Measurements from ENCODE around the gene GAGE10. TPM values are rescaled to one million over a fixed set of nuclear protein-coding genes. Genes with fewer than 3 reads are reported as not detected.

The GAGE10 gene, protein sequence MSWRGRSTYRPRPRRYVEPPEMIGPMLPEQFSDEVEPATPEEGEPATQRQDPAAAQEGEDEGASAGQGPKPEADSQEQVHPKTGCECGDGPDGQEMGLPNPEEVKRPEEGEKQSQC
- total RNA-seq (not detected), polyA plus RNA-seq (not detected)

GRCh38 chrX:49303346-49303745, at the start of gene GAGE10:
GAGE10 (plus strand) TSS chrX:49303646; CDS start chrX:49304860, 1,214 bp downstream.
- Mint-ChIP-seq H3K4me1 (peaks cover 0 to 2% (median 1%) of the 10 kb centered on the region in 3 donors), H3K27ac (peak within 1 kb of the TSS in 2 of 8 donors; percentile 31 to 47), H3K27me3 (peaks cover 0 to 18% of the 10 kb centered on the region in 2 donors), H3K4me3 (no peak within 1 kb of the TSS), H3K36me3 (peaks cover 0 to 2% (median 0%) of the 10 kb centered on the region in 3 donors), H3K9me3 (no peaks in the 10 kb centered on the region)
- CTCF ChIA-PET = no interaction called here
- H3K27ac ChIP-seq (ENCODE audit: low read depth, low read length) = no peak within 1 kb of the TSS
- POLR2A ChIA-PET = no interaction called here
- H3K4me3 ChIP-seq (ENCODE audit: low read length) = no peak within 1 kb of the TSS
- H3K9me3 ChIP-seq (ENCODE audit: low read length) = no peaks in the 10 kb centered on the region
- H3K27me3 ChIP-seq (ENCODE audit: insufficient read depth, low read length, poor library complexity, severe bottlenecking) = no peaks in the 10 kb centered on the region
- DNase-seq = no peak
- H3K36me3 ChIP-seq (ENCODE audit: insufficient read depth, low read length) = no peaks in the 10 kb centered on the region
- H3K4me1 ChIP-seq (ENCODE audit: insufficient read depth, low read length) = no peaks in the 10 kb centered on the region

GRCh38 chrX:49254639-49255038, 48.8 kb upstream of the GAGE10 start:
- H3K36me3 ChIP-seq (ENCODE audit: insufficient read depth, low read length) = no peaks in the 10 kb centered on the region
- Mint-ChIP-seq H3K9me3 (no peaks in the 10 kb centered on the region), H3K4me3 (no peak overlapping the region), H3K4me1 (peaks cover 21 to 39% (median 23%) of the 10 kb centered on the region in 3 donors), H3K27me3 (peaks cover 0 to 3% of the 10 kb centered on the region in 2 donors), H3K27ac (peak overlapping the region in 1 of 8 donors; percentile 86), H3K36me3 (peaks cover 0 to 13% (median 0%) of the 10 kb centered on the region in 3 donors)
- H3K4me1 ChIP-seq (ENCODE audit: insufficient read depth, low read length) = peaks cover 26% of the 10 kb centered on the region
- H3K9me3 ChIP-seq (ENCODE audit: low read length) = no peaks in the 10 kb centered on the region
- CTCF ChIA-PET = no interaction called here
- H3K27me3 ChIP-seq (ENCODE audit: insufficient read depth, low read length, poor library complexity, severe bottlenecking) = no peaks in the 10 kb centered on the region
- no peak overlapping the region for H3K4me3 ChIP-seq (ENCODE audit: low read length)
- POLR2A ChIA-PET = no interaction called here
- no peak for DNase-seq
- H3K27ac ChIP-seq (ENCODE audit: low read depth, low read length) = no peak overlapping the region

DNA sequence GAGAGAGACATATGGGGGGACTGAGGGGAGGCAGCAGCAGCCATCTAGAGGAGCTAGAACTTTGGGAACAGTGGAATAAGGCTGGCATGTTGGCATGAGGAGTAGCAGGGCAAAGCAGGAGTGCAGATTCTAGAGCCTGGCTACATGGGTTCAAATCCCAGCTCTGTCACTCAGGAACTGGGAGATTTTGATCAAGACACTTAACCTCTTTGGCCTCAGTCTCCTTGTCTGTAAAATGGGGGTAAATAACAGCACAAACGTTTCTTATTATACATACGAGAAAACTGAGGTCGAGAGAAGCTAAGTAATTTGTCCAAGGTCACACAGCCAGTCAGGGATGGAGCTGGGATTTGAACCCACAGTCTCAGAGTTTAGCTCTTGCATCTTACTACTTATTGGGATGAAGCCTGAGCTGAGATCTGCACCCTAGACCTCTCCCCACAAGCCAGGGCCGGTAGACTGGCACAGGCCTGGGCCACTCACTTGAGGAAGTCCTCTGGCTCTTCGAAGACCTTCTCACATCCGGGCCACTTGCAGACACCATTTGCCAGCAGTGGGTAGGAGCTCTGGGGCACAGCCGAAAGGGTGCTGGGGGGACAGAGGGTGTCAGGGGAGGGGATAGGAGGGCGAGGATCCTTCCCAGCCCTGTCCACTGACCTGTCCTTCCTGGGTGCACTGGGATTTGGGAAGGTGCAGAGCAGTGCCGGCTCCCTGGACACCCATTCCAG, 47.0 kb upstream of the GAGE10 start:
- no peak overlapping the region for H3K4me3 Mint-ChIP-seq
- POLR2A ChIA-PET = interaction anchor here (1.5 kb wide), 1 partner anchor 13 kb away, joined by 3 read pairs; no protein-coding TSS in a partner anchor
- H3K27ac Mint-ChIP-seq = peak overlapping the region in 3 of 8 donors; percentile 54 to 86 (median 58)
- no peak for DNase-seq
- H3K27me3 Mint-ChIP-seq = peaks cover 0 to 1% of the 10 kb centered on the region in 2 donors
- Histone ChIP-seq H3K9me3 (ENCODE audit: low read length) (no peaks in the 10 kb centered on the region), H3K4me3 (ENCODE audit: low read length) (no peak overlapping the region), H3K36me3 (ENCODE audit: insufficient read depth, low read length) (no peaks in the 10 kb centered on the region), H3K4me1 (ENCODE audit: insufficient read depth, low read length) (peaks cover 26% of the 10 kb centered on the region), H3K27me3 (ENCODE audit: insufficient read depth, low read length, poor library complexity, severe bottlenecking) (no peaks in the 10 kb centered on the region), H3K27ac (ENCODE audit: low read depth, low read length) (no peak overlapping the region)
- H3K36me3 Mint-ChIP-seq = peaks cover 0 to 3% (median 0%) of the 10 kb centered on the region in 3 donors
- CTCF ChIA-PET = interaction anchor here (1.0 to 2.3 kb wide), 2 partner anchors 13 to 101 kb away, joined by 3 to 10 read pairs; no protein-coding TSS in a partner anchor
- peaks cover 16 to 35% (median 18%) of the 10 kb centered on the region in 3 donors for H3K4me1 Mint-ChIP-seq
- no peaks in the 10 kb centered on the region for H3K9me3 Mint-ChIP-seq

DNA sequence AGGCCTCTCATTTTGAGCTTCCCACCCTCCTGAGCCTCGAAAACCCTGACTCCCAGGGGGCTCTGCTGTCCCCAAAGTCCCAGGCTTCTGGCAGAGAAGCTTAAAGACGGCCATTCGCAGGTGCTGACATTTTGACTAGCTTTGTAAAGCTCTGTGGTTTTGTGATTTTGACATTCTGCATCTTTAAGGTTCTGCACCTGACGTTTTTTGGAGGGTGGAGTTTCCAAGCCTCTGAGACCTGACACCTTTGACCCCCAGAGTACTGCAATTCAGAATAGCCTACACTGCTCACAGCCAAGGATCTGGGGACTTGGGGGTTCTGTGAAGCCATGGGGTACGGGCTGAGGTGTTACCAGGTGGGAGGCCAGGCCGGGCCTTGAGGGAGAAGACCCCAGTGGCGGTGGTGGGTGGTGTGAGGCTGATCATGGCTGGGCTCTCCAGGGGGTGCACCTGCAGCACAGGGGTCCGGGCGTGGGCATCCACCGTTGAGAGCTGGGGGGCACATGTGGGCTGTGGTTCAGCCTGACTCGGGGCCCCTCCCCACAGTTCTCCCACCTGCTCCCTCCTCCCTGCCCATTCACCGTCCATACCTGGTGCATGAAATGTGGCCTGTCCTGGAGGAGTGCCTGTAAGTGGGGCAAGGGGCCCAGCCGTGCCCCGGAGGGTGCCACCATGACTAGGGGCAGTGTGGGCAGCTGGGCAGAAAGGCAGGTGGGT, 46.2 kb upstream of the GAGE10 start:
- Mint-ChIP-seq H3K4me1 (peaks cover 16 to 37% (median 18%) of the 10 kb centered on the region in 3 donors), H3K27me3 (peaks cover 0 to 1% of the 10 kb centered on the region in 2 donors), H3K4me3 (peak overlapping the region in 2 of 7 donors; percentile 39 to 69), H3K9me3 (no peaks in the 10 kb centered on the region), H3K36me3 (peaks cover 0 to 3% (median 0%) of the 10 kb centered on the region in 3 donors), H3K27ac (peak overlapping the region in 5 of 8 donors; percentile 6 to 75 (median 68))
- Histone ChIP-seq H3K9me3 (ENCODE audit: low read length) (no peaks in the 10 kb centered on the region), H3K36me3 (ENCODE audit: insufficient read depth, low read length) (no peaks in the 10 kb centered on the region), H3K27me3 (ENCODE audit: insufficient read depth, low read length, poor library complexity, severe bottlenecking) (no peaks in the 10 kb centered on the region), H3K4me3 (ENCODE audit: low read length) (no peak overlapping the region), H3K4me1 (ENCODE audit: insufficient read depth, low read length) (peaks cover 26% of the 10 kb centered on the region), H3K27ac (ENCODE audit: low read depth, low read length) (no peak overlapping the region)
- POLR2A ChIA-PET = interaction anchor here (1.5 kb wide), 1 partner anchor 12 kb away, joined by 3 read pairs; no protein-coding TSS in a partner anchor
- CTCF ChIA-PET = interaction anchor here (1.0 to 2.3 kb wide), 2 partner anchors 12 to 101 kb away, joined by 3 to 10 read pairs; no protein-coding TSS in a partner anchor
- DNase-seq = no peak

DNA sequence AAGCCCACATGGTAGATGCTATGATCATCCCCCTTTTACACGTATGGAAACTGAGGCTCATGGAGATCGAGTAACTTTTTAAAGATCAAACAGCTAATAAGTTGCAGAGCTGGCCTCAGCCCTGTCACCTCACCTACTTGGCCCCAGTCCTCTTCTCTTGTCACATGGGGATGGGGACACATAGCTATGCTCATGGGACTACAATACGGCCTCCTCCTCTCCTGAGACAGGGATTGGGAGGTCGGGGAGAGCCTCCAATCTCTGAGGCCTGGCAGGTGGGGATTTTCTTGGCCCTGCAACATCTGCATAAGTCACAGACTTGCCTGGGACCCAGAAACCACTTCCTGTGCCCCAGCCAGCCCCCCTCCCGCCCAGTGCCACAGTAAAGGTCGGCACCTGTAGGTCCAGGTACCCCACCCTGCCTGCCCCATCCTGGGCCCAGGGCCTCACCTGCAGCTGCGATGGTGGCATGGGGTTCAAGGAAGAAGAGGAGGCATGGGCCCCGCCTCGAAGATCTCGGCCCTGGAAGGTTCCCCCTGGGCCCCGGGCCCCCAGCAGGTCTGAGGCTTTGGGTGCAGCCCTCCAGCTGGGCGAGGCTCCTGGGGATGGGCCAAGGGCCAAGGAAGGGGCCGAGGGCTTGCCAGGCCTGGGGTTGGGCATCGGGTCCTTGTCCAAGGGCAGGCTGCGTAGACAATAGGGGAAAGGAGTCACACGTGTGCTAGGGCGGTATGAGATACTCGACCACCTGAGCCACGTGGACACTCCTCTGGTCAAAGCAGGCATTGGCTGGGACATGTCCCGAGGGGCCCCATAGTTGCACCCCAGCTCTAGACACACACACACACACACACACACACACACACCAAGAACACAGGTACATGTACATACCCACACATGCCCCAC, 45.3 kb upstream of the GAGE10 start:
- H3K4me3 ChIP-seq (ENCODE audit: low read length) = no peak overlapping the region
- no peaks in the 10 kb centered on the region for H3K36me3 ChIP-seq (ENCODE audit: insufficient read depth, low read length)
- no peaks in the 10 kb centered on the region for H3K9me3 ChIP-seq (ENCODE audit: low read length)
- no peak overlapping the region for H3K27ac ChIP-seq (ENCODE audit: low read depth, low read length)
- no peaks in the 10 kb centered on the region for H3K36me3 Mint-ChIP-seq
- peak overlapping the region in 7 of 8 donors; percentile 23 to 86 (median 64) for H3K27ac Mint-ChIP-seq
- CTCF ChIA-PET = interaction anchor here (2.3 kb wide), 1 partner anchor 11 kb away, joined by 10 read pairs; no protein-coding TSS in a partner anchor
- peak overlapping the region in 6 of 7 donors; percentile 10 to 54 (median 32) for H3K4me3 Mint-ChIP-seq
- peaks cover 26% of the 10 kb centered on the region for H3K4me1 ChIP-seq (ENCODE audit: insufficient read depth, low read length)
- POLR2A ChIA-PET = interaction anchor here (1.1 to 1.5 kb wide), 2 partner anchors 11 to 15 kb away, joined by 4 to 5 read pairs; partner anchors contain the start of gene PPP1R3F
- H3K4me1 Mint-ChIP-seq = peaks cover 16 to 46% (median 18%) of the 10 kb centered on the region in 3 donors
- H3K27me3 ChIP-seq (ENCODE audit: insufficient read depth, low read length, poor library complexity, severe bottlenecking) = no peaks in the 10 kb centered on the region
- no peak for DNase-seq
- H3K27me3 Mint-ChIP-seq = peaks cover 0 to 1% of the 10 kb centered on the region in 2 donors
- H3K9me3 Mint-ChIP-seq = no peaks in the 10 kb centered on the region

DNA sequence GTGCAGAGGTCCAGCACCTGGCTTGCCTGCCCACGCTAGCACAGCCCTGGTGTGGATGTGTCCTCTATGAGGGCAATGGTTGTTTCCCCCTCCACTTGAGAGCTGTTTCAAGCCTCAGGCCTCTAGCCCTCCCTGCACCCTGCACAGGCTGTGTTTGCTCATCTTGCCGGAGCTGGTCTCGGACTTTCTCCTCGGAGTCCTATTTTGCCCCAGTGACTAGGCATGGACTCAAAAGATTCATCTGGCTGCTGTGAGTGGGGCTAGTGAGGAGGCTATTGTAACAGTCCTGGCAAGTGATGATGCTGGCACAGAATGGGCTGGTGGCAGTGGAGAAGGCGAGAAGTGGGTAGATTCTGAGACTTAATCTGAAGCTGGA, 44.7 kb upstream of the GAGE10 start:
- H3K36me3 ChIP-seq (ENCODE audit: insufficient read depth, low read length) = no peaks in the 10 kb centered on the region
- Mint-ChIP-seq H3K27me3 (peaks cover 0 to 1% of the 10 kb centered on the region in 2 donors), H3K9me3 (no peaks in the 10 kb centered on the region), H3K4me1 (peaks cover 17 to 48% (median 18%) of the 10 kb centered on the region in 3 donors), H3K36me3 (no peaks in the 10 kb centered on the region), H3K27ac (peak overlapping the region in 3 of 8 donors; percentile 24 to 39 (median 35)), H3K4me3 (peak overlapping the region in 2 of 7 donors; percentile 14 to 21)
- H3K4me3 ChIP-seq (ENCODE audit: low read length) = no peak overlapping the region
- no peaks in the 10 kb centered on the region for H3K9me3 ChIP-seq (ENCODE audit: low read length)
- H3K27ac ChIP-seq (ENCODE audit: low read depth, low read length) = no peak overlapping the region
- no peak for DNase-seq
- CTCF ChIA-PET = interaction anchor here (1.3 to 2.3 kb wide), 2 partner anchors 10 to 92 kb away, joined by 3 to 10 read pairs; no protein-coding TSS in a partner anchor
- peaks cover 26% of the 10 kb centered on the region for H3K4me1 ChIP-seq (ENCODE audit: insufficient read depth, low read length)
- POLR2A ChIA-PET = interaction anchor here (1.1 to 1.5 kb wide), 2 partner anchors 10 to 14 kb away, joined by 4 to 5 read pairs; partner anchors contain the start of gene PPP1R3F
- H3K27me3 ChIP-seq (ENCODE audit: insufficient read depth, low read length, poor library complexity, severe bottlenecking) = no peaks in the 10 kb centered on the region
